Trophoblast cell (in vitro differentiated cells and primary cell): ENCODE data around the gene LRRC4.
A peak's percentile ranks its signal among the peaks of the same experiment; 100 is the strongest.

Source experiments
- DNase-seq, 2 donors: peaks; one replicate each; pipeline ENCODE4 v3.0.0-alpha.2; 2016
- H2AFZ ChIP-seq: 2 replicates; pipeline ENCODE4 v1.6.1; 2013; ENCODE audit warnings: low read length, moderate library complexity, mild to moderate bottlenecking; ENCODE audit not compliant: insufficient read depth, poor library complexity
- H2AK5ac ChIP-seq: 2 replicates; pipeline ENCODE4 v1.6.1; 2013; ENCODE audit warnings: mild to moderate bottlenecking, low read length
- H2BK120ac ChIP-seq: 2 replicates; pipeline ENCODE4 v1.6.1; 2013; ENCODE audit warnings: low read length, mild to moderate bottlenecking, moderate library complexity; ENCODE audit not compliant: insufficient read depth, poor library complexity
- H2BK12ac ChIP-seq: 2 replicates; pipeline ENCODE4 v1.6.1; 2013; ENCODE audit warnings: mild to moderate bottlenecking, low read length, moderate library complexity
- H2BK5ac ChIP-seq: 2 replicates; pipeline ENCODE4 v1.6.1; 2013; ENCODE audit warnings: low read length, low read depth, moderate library complexity, mild to moderate bottlenecking; ENCODE audit not compliant: poor library complexity
- H3K14ac ChIP-seq: 2 replicates; pipeline ENCODE4 v1.6.1; 2013; ENCODE audit warnings: mild to moderate bottlenecking, low read length
- H3K18ac ChIP-seq: 2 replicates; pipeline ENCODE4 v1.6.1; 2013; ENCODE audit warnings: mild to moderate bottlenecking, low read length
- H3K23ac ChIP-seq: 2 replicates; pipeline ENCODE4 v1.6.1; 2013; ENCODE audit warnings: low read length
- H3K27ac ChIP-seq: 2 replicates; pipeline ENCODE4 v1.5.1; 2013; ENCODE audit warnings: low read depth, mild to moderate bottlenecking, inconsistent platforms, low read length, moderate library complexity
- H3K27me3 ChIP-seq: 2 replicates; pipeline ENCODE4 v1.6.1; 2013; ENCODE audit warnings: inconsistent platforms, mild to moderate bottlenecking, low read length, moderate library complexity; ENCODE audit not compliant: insufficient read depth
- H3K36me3 ChIP-seq, 2 experiments: 1 replicate in 1 of 2; 2 replicates in 1 of 2; pipeline ENCODE4 v1.6.1; 2013; ENCODE audit warnings: low read length in 2 of 2, mild to moderate bottlenecking in 2 of 2, moderate library complexity in 1 of 2; ENCODE audit not compliant: insufficient read depth in 2 of 2, control insufficient read depth in 1 of 2
- H3K4ac ChIP-seq: 2 replicates; pipeline ENCODE4 v1.6.1; 2013; ENCODE audit warnings: low read depth, mild to moderate bottlenecking, low read length, moderate library complexity
- H3K4me1 ChIP-seq, 2 experiments: 1 replicate in 1 of 2; 2 replicates in 1 of 2; pipeline ENCODE4 v1.6.1; 2013; ENCODE audit warnings: low read length in 2 of 2, mild to moderate bottlenecking in 2 of 2, moderate library complexity in 1 of 2; ENCODE audit not compliant: insufficient read depth in 2 of 2, control insufficient read depth in 1 of 2
- H3K4me2 ChIP-seq: 2 replicates; pipeline ENCODE4 v1.6.1; 2013; ENCODE audit warnings: inconsistent platforms, mild to moderate bottlenecking, low read length, moderate library complexity
- H3K4me3 ChIP-seq: 2 replicates; pipeline ENCODE4 v1.5.1; 2013; ENCODE audit warnings: mild to moderate bottlenecking, low read depth, low read length, inconsistent platforms
- H3K79me1 ChIP-seq: one replicate; pipeline ENCODE4 v1.6.1; 2013; ENCODE audit warnings: low read length
- H3K79me2 ChIP-seq: 2 replicates; pipeline ENCODE4 v1.6.1; 2013; ENCODE audit warnings: low read length, mild to moderate bottlenecking; ENCODE audit not compliant: control insufficient read depth, insufficient read depth, poor library complexity
- H3K9ac ChIP-seq: 2 replicates; pipeline ENCODE4 v1.6.1; 2013; ENCODE audit warnings: mild to moderate bottlenecking, low read length
- H3K9me3 ChIP-seq: 2 replicates; pipeline ENCODE4 v1.6.1; 2013; ENCODE audit warnings: low read depth, mild to moderate bottlenecking, control low read depth, inconsistent platforms, low read length; ENCODE audit not compliant: insufficient read depth
- H4K12ac ChIP-seq: 2 replicates; pipeline ENCODE4 v1.6.1; 2013; ENCODE audit warnings: low read depth, mild to moderate bottlenecking, low read length, moderate library complexity
- H4K8ac ChIP-seq: 2 replicates; pipeline ENCODE4 v1.6.1; 2013; ENCODE audit warnings: low read depth, mild to moderate bottlenecking, low read length, moderate library complexity
- H4K91ac ChIP-seq: one replicate; pipeline ENCODE4 v1.6.1; 2013; ENCODE audit warnings: low read depth, mild to moderate bottlenecking, low read length, moderate library complexity
- WGBS: extraction: QIAGEN DNeasy Blood & Tissue Kit; methylation state at CpG from one replicate; pipeline ENCODE4 v1.1.7; 2013; ENCODE audit warnings: missing lambda C conversion rate; ENCODE audit not compliant: insufficient read length, insufficient coverage; ENCODE audit errors: extremely low coverage; 5-methylcytosine and 5-hydroxymethylcytosine counted together

LRRC4 gene

DNA sequence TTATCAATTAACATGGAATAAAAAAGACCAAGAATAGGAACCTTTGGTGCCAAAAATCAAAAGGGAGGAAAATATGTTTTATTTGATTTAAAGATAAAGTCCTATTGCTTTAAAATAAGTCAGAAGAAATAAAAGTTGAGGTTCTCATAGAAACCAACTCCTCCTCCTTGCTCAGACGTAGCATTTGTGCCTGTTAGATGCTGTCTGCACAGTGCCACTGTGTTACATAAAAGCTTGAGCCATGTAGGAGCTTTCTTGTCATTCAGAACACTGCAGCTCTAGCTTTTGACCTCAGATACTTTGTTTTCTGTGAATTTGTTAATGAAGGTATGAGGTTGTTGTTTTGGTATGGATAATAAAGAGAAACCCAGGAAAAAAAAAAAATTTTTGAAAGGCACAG, 50.3 kb downstream of the LRRC4 start:
- Histone ChIP-seq H3K9ac (no peak overlapping the region), H3K4me3 (no peak overlapping the region), H3K27me3 (no peaks in the 10 kb centered on the region), H2AFZ (no peak overlapping the region), H3K14ac (no peak overlapping the region), H3K79me2 (no peaks in the 10 kb centered on the region), H4K8ac (no peak overlapping the region), H3K9me3 (peaks cover 4% of the 10 kb centered on the region), H2BK120ac (no peak overlapping the region), H3K4me2 (no peak overlapping the region), H3K79me1 (no peaks in the 10 kb centered on the region), H2AK5ac (no peak overlapping the region), H3K18ac (no peak overlapping the region), H3K23ac (no peak overlapping the region), H3K27ac (no peak overlapping the region), H3K36me3 (peaks cover 4 to 13% of the 10 kb centered on the region in 2 experiments), H4K12ac (no peak overlapping the region), H3K4ac (no peak overlapping the region), H2BK12ac (no peak overlapping the region), H4K91ac (no peak overlapping the region), H2BK5ac (no peak overlapping the region), H3K4me1 (peaks cover 4 to 15% of the 10 kb centered on the region in 2 experiments)
- no peak for DNase-seq
- no CpG with 5 or more reads among the region's 1 CpG for WGBS

- no peak overlapping the region for H3K4ac ChIP-seq
- no peak overlapping the region for H2BK120ac ChIP-seq
- H4K12ac ChIP-seq, result no peak overlapping the region
- H3K14ac ChIP-seq, result no peak overlapping the region
- H3K9ac ChIP-seq, result no peak overlapping the region
- peaks cover 6 to 19% of the 10 kb centered on the region in 2 experiments for H3K4me1 ChIP-seq
- no peak overlapping the region for H3K23ac ChIP-seq
- H3K18ac ChIP-seq, result no peak overlapping the region
- peaks cover 4% of the 10 kb centered on the region for H3K9me3 ChIP-seq
- no peak overlapping the region for H4K91ac ChIP-seq
- no peak overlapping the region for H2BK5ac ChIP-seq
- peaks cover 4 to 8% of the 10 kb centered on the region in 2 experiments for H3K36me3 ChIP-seq
- peak; percentile 15 to 48 for DNase-seq
- H4K8ac ChIP-seq, result no peak overlapping the region
- H2AK5ac ChIP-seq, result no peak overlapping the region
- H2BK12ac ChIP-seq, result no peak overlapping the region
- H3K79me1 ChIP-seq, result no peaks in the 10 kb centered on the region
- no peak overlapping the region for H3K4me2 ChIP-seq
- H3K4me3 ChIP-seq, result no peak overlapping the region
- H3K79me2 ChIP-seq, result no peaks in the 10 kb centered on the region
- no peak overlapping the region for H3K27ac ChIP-seq
- H3K27me3 ChIP-seq, result no peaks in the 10 kb centered on the region
- no peak overlapping the region for H2AFZ ChIP-seq
Measured at GRCh38 chr7:127979728-127980126, 51.5 kb downstream of the LRRC4 start.

- peaks cover 10 to 21% of the 10 kb centered on the region in 2 experiments for H3K4me1 ChIP-seq
- DNase-seq, result peak in 1 of 2 donors; percentile 36
- H3K27me3 ChIP-seq, result no peaks in the 10 kb centered on the region
- H3K9ac ChIP-seq, result no peak overlapping the region
- H4K8ac ChIP-seq, result no peak overlapping the region
- no peak overlapping the region for H3K27ac ChIP-seq
- H2BK12ac ChIP-seq, result no peak overlapping the region
- no CpG with 5 or more reads among the region's 9 CpGs for WGBS
- H3K14ac ChIP-seq, result no peak overlapping the region
- H3K79me2 ChIP-seq, result no peaks in the 10 kb centered on the region
- no peak overlapping the region for H2BK5ac ChIP-seq
- no peak overlapping the region for H3K4ac ChIP-seq
- no peak overlapping the region for H2AK5ac ChIP-seq
- peaks cover 4% of the 10 kb centered on the region for H3K9me3 ChIP-seq
- H2BK120ac ChIP-seq, result no peak overlapping the region
- H3K18ac ChIP-seq, result no peak overlapping the region
- no peak overlapping the region for H4K12ac ChIP-seq
- no peak overlapping the region for H4K91ac ChIP-seq
- no peak overlapping the region for H3K4me2 ChIP-seq
- H3K79me1 ChIP-seq, result no peaks in the 10 kb centered on the region
- H3K36me3 ChIP-seq, result peaks cover 4 to 8% of the 10 kb centered on the region in 2 experiments
- no peak overlapping the region for H2AFZ ChIP-seq
- no peak overlapping the region for H3K4me3 ChIP-seq
- no peak overlapping the region for H3K23ac ChIP-seq
Measured at GRCh38 chr7:127979113-127979727, 52.0 kb downstream of the LRRC4 start.

DNA sequence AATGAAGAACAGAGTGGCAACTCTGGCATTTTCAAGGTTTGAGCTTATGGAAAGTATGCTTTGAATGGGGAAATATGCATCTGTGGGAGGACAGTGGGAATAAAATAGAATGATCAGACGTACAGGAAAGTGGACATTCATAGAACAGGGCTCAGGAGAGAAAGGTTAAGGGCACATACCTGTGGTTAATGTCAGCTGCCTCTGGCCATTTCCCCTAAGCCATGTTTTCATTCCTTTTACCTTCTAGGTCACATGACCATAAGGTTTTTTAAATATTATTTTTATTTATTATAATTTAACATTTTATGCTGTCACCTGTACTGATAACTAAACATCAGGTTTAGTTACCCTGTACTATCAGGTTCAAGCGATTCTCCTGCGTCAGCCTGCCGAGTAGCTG, 52.8 kb downstream of the LRRC4 start:
- Histone ChIP-seq H2BK5ac (no peak overlapping the region), H3K79me2 (no peaks in the 10 kb centered on the region), H2AFZ (no peak overlapping the region), H3K79me1 (no peaks in the 10 kb centered on the region), H3K14ac (no peak overlapping the region), H3K36me3 (peaks cover 4 to 8% of the 10 kb centered on the region in 2 experiments), H4K12ac (no peak overlapping the region), H3K27me3 (no peaks in the 10 kb centered on the region), H2AK5ac (no peak overlapping the region), H3K4ac (no peak overlapping the region), H3K18ac (no peak overlapping the region), H2BK12ac (no peak overlapping the region), H3K23ac (no peak overlapping the region), H3K4me2 (no peak overlapping the region), H3K4me1 (peaks cover 16 to 20% of the 10 kb centered on the region in 2 experiments), H4K91ac (no peak overlapping the region), H4K8ac (no peak overlapping the region), H3K9ac (no peak overlapping the region), H3K27ac (no peak overlapping the region), H2BK120ac (no peak overlapping the region), H3K9me3 (peaks cover 4% of the 10 kb centered on the region), H3K4me3 (no peak overlapping the region)
- WGBS, result no CpG with 5 or more reads among the region's 4 CpGs
- DNase-seq, result peak in 1 of 2 donors; percentile 32
